GM21367 (cell line): ENCODE results near the gene PCCA.
"Not testable (repeated sequence)": the region's sequence is repeated elsewhere in the genome, so short reads cannot be mapped to it uniquely, and the experiment has no call there.

Source experiments
- ATAC-seq: cut with Tn5 transposase; IDR thresholded peaks from one replicate; pipeline ENCODE4 v1.9.1; 2021; ENCODE audit not compliant: unreplicated experiment

Gene PCCA

GRCh38 chr13:100564444-100565223 is 475.7 kb downstream of the PCCA start:
- no peak for ATAC-seq

DNA sequence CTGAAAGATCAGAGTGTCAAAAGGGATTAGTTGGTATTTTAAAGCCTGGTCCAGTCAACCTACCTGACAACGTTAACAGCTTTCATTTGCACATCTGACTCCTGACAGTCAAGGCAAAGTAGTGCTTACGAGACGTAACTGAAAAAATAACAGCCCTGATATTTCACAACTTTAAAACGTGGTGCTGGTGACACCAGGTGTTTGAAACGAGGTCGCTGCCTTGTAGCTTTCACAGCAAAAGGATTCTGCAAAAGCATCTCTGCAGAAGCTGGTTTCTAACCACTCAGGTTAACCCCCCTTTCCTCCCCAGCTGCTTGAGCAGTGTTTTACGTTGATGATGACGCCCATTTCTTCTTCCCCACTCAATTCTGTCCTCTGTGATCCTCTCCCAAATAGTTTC is 476.4 kb downstream of the PCCA start:
- ATAC-seq, result no peak

DNA sequence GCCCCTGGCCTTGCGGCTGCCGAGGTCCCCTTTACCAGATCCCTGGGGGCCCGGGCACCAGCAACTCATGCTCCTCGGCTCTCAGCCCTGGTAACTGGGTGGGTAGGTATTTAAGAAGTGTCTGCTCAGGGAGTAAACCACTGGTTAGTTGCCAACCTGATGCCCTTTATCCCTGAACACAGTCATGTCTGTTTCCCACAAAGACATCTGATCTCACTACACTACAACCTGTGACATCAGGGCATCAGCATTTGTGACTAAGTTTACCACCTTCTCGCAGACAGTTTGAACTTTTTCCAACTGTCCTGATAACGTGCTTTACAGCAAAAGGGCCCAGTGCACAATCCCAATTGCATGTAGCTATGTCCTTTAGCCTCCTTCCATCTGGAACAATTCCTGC is 477.6 kb downstream of the PCCA start:
- ATAC-seq, result no peak

GRCh38 chr13:100573121-100573520 is 484.2 kb downstream of the PCCA start:
- peak; percentile 96 for ATAC-seq

DNA sequence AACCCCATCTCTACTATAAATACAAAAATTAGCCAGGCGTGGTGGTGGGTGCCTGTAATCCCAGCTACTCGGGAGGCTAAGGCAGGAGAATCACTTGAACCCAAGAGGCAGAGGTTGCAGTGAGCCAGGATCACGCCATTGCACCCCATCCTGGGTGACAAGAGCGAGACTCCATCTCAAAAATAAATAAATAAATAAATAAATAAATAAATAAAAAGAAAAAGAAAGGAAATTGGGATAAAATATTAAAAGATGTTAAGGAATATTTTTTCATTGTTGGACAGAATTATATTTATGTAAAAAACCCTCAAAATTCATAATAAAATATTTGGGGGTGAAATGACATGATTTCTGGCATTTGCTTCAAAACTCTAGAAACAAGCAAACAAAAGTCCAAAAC is 488.3 kb downstream of the PCCA start:
- not testable (repeated sequence) for ATAC-seq
